ENCODE results near the gene C5orf15. TPM values are rescaled to one million over a fixed set of nuclear protein-coding genes. Genes with fewer than 3 reads are reported as not detected.

C5orf15 gene
- total RNA-seq, 3 donors from 2014 or later = 40.6 to 68.9 (median 41.0) TPM

- no peaks in the 10 kb centered on the region for H3K4me1 ChIP-seq
- H3K27me3 ChIP-seq = no peaks in the 10 kb centered on the region
- no peak overlapping the region for H3K4me3 ChIP-seq
- no peak for DNase-seq (ENCODE audit: low spot score in 2 of 2)
- H3K36me3 ChIP-seq = no peaks in the 10 kb centered on the region
- TF ChIP-seq POLR2AphosphoS5 (IDR thresholded peaks at IDR 0.05) = no peak
- no peak for TF ChIP-seq POLR2A (IDR thresholded peaks at IDR 0.05)
- no peak for TF ChIP-seq CTCF (IDR thresholded peaks at IDR 0.05)
- no peak overlapping the region for H3K27ac ChIP-seq
- H3K9me3 ChIP-seq = no peaks in the 10 kb centered on the region
- intact Hi-C loops (cut with DNase I; ENCODE audit: low total_unique reads) = no loop called here
These were observed 40.9 kb downstream of the C5orf15 start for GRCh38 chr5:133927300-133928180.

GRCh38 chr5:133926489-133927299, 41.7 kb downstream of the C5orf15 start:
- intact Hi-C loops (cut with DNase I; ENCODE audit: low total_unique reads) = no loop called here
- no peak for DNase-seq (ENCODE audit: low spot score in 2 of 2)
- Histone ChIP-seq H3K9me3 (no peaks in the 10 kb centered on the region), H3K4me3 (no peak overlapping the region), H3K27me3 (no peaks in the 10 kb centered on the region), H3K27ac (no peak overlapping the region), H3K36me3 (no peaks in the 10 kb centered on the region), H3K4me1 (no peaks in the 10 kb centered on the region)
- no peak for TF ChIP-seq POLR2A (IDR thresholded peaks at IDR 0.05)
- no peak for TF ChIP-seq POLR2AphosphoS5 (IDR thresholded peaks at IDR 0.05)
- TF ChIP-seq CTCF (IDR thresholded peaks at IDR 0.05) = no peak

GRCh38 chr5:133925866-133926488, 42.4 kb downstream of the C5orf15 start:
- Histone ChIP-seq H3K36me3 (no peaks in the 10 kb centered on the region), H3K27me3 (no peaks in the 10 kb centered on the region), H3K4me3 (no peak overlapping the region), H3K27ac (no peak overlapping the region), H3K4me1 (no peaks in the 10 kb centered on the region), H3K9me3 (no peaks in the 10 kb centered on the region)
- TF ChIP-seq POLR2AphosphoS5 (IDR thresholded peaks at IDR 0.05) (no peak), POLR2A (IDR thresholded peaks at IDR 0.05) (no peak), CTCF (IDR thresholded peaks at IDR 0.05) (no peak)
- DNase-seq (ENCODE audit: low spot score in 2 of 2) = no peak
- intact Hi-C loops (cut with DNase I; ENCODE audit: low total_unique reads) = no loop called here

- intact Hi-C loops (cut with DNase I; ENCODE audit: low total_unique reads) = no loop called here
- no peaks in the 10 kb centered on the region for H3K4me1 ChIP-seq
- TF ChIP-seq POLR2A (IDR thresholded peaks at IDR 0.05) (no peak), POLR2AphosphoS5 (IDR thresholded peaks at IDR 0.05) (no peak), CTCF (IDR thresholded peaks at IDR 0.05) (no peak)
These were observed 43.2 kb downstream of the C5orf15 start for GRCh38 chr5:133925269-133925668.

More at GRCh38 chr5:133925269-133925668, 43.2 kb downstream of the C5orf15 start:
- H3K4me3 ChIP-seq = no peak overlapping the region
- no peak overlapping the region for H3K27ac ChIP-seq
- H3K36me3 ChIP-seq = no peaks in the 10 kb centered on the region
- no peaks in the 10 kb centered on the region for H3K27me3 ChIP-seq
- H3K9me3 ChIP-seq = no peaks in the 10 kb centered on the region
- no peak for DNase-seq (ENCODE audit: low spot score in 2 of 2)
